CD4-positive, CD25-positive, alpha-beta regulatory T cell (primary cell): Measurements from ENCODE around the gene KIF16B. TPM values are rescaled to one million over a fixed set of nuclear protein-coding genes. Genes with fewer than 3 reads are reported as not detected.

ENCODE experiments used
- ATAC-seq, 2 donors: fragments of 150-1000 bp; cut with Tn5 transposase; one replicate each; pipeline ENCODE4 v1.10.0; 2021; ENCODE audit warnings: low read depth in 2 of 2, moderate number of reproducible peaks in 2 of 2, moderate library complexity in 1 of 2
- DNase-seq, 3 donors: peaks; one replicate each; pipeline versions ENCODE4 v3.0.0 to v3.0.0-alpha.2; 2012 to 2022; ENCODE audit warnings: mixed read lengths in 1 of 3
- H3K27ac ChIP-seq: one replicate; pipeline ENCODE4 v1.7.0; 2013; ENCODE audit warnings: mild to moderate bottlenecking, low read length; ENCODE audit not compliant: insufficient read depth, poor library complexity, severe bottlenecking
- H3K27me3 ChIP-seq: one replicate; pipeline ENCODE4 v1.7.0; 2013; ENCODE audit warnings: low read length; ENCODE audit not compliant: control insufficient read depth, insufficient read depth
- H3K36me3 ChIP-seq: one replicate; pipeline ENCODE4 v1.7.0; 2013; ENCODE audit warnings: mild to moderate bottlenecking, low read length, moderate library complexity; ENCODE audit not compliant: control insufficient read depth, insufficient read depth
- H3K4me1 ChIP-seq: 2 replicates; pipeline ENCODE4 v1.7.0; 2013; ENCODE audit warnings: mild to moderate bottlenecking, low read length; ENCODE audit not compliant: insufficient read depth, control insufficient read depth, poor library complexity, severe bottlenecking
- H3K4me3 ChIP-seq: one replicate; pipeline ENCODE4 v1.7.0; 2013; ENCODE audit warnings: low read depth, mild to moderate bottlenecking, low read length, moderate library complexity
- H3K9me3 ChIP-seq, 2 experiments: 1 replicate in 1 of 2; 2 replicates in 1 of 2; pipeline ENCODE4 v1.7.0; 2013; ENCODE audit warnings: low read length in 2 of 2, mild to moderate bottlenecking in 1 of 2, moderate library complexity in 1 of 2; ENCODE audit not compliant: control insufficient read depth in 2 of 2
- H3K27ac Mint-ChIP-seq, 3 donors: one replicate each; pipeline ENCODE4 v1.8.0; 2020 to 2022; ENCODE audit warnings: mild to moderate bottlenecking in 3 of 3, mixed read lengths in 3 of 3, moderate library complexity in 2 of 3
- H3K27me3 Mint-ChIP-seq: one replicate; pipeline ENCODE4 v1.8.0; 2022; ENCODE audit warnings: mild to moderate bottlenecking, mixed read lengths
- H3K36me3 Mint-ChIP-seq: one replicate; pipeline ENCODE4 v1.8.0; 2020; ENCODE audit warnings: mixed read lengths
- H3K4me1 Mint-ChIP-seq, 4 donors: one replicate each; pipeline ENCODE4 v1.8.0; 2020 to 2022; ENCODE audit warnings: mixed read lengths in 4 of 4, mild to moderate bottlenecking in 1 of 4
- H3K4me3 Mint-ChIP-seq, 4 donors: one replicate each; pipeline ENCODE4 v1.8.0; 2020 to 2022; ENCODE audit warnings: mild to moderate bottlenecking in 4 of 4, mixed read lengths in 4 of 4, moderate library complexity in 3 of 4
- H3K9me3 Mint-ChIP-seq, 7 donors: one replicate each; pipeline ENCODE4 v1.8.0; 2020 to 2022; ENCODE audit warnings: mixed read lengths in 7 of 7, mild to moderate bottlenecking in 3 of 7, moderate library complexity in 2 of 7
- polyA plus RNA-seq, 4 donors: library from polyadenylated mRNA; unstranded; fragments of 300-500 nt; fragmentation: Illumina TruSeq; gene quantifications; one replicate each; pipeline ENCODE4 v1.2.3, GENCODE V29; 2021
- total RNA-seq: library from RNA; stranded (reverse); gene quantifications from one replicate; pipeline ENCODE4 v1.2.3, GENCODE V29; 2022

The KIF16B gene
- total and polyA plus RNA-seq, 5 donors from 2014 or later = 3.1 to 5.2 (median 4.8) TPM

DNA sequence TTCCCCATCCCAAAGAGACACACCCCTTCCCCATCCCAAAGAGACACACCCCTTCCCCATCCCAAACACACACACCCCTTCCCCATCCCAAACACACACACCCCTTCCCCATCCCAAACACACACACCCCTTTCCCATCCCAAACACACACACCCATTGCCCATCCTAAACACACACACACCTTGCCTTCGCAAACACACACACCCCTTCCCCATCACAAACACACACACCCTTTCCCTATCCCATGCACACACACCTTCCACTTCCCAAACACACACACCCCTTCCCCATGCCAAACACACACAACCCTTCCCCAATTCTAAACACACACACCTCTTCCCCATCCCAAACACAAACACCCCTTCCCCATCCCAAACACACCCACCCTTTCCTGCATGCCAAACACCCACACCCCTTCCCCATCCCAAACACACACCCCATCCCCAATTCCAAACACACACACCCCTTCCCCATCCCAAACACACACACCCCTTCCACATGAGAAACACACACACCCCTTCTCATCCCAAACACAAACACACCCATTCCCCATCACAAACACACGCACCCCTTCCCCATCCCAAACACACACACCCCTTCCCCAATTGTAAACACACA lies 315.3 kb downstream of the KIF16B start:
- Mint-ChIP-seq H3K36me3 (no peaks in the 10 kb centered on the region), H3K4me3 (no peak overlapping the region), H3K4me1 (no peaks in the 10 kb centered on the region), H3K27ac (no peak overlapping the region), H3K27me3 (no peaks in the 10 kb centered on the region), H3K9me3 (peaks cover 0 to 7% (median 2%) of the 10 kb centered on the region in 7 donors)
- Histone ChIP-seq H3K4me3 (no peak overlapping the region), H3K36me3 (no peaks in the 10 kb centered on the region), H3K9me3 (no peaks in the 10 kb centered on the region), H3K4me1 (no peaks in the 10 kb centered on the region), H3K27me3 (no peaks in the 10 kb centered on the region), H3K27ac (no peak overlapping the region)
- ATAC-seq (no peak), DNase-seq (no peak)

DNA sequence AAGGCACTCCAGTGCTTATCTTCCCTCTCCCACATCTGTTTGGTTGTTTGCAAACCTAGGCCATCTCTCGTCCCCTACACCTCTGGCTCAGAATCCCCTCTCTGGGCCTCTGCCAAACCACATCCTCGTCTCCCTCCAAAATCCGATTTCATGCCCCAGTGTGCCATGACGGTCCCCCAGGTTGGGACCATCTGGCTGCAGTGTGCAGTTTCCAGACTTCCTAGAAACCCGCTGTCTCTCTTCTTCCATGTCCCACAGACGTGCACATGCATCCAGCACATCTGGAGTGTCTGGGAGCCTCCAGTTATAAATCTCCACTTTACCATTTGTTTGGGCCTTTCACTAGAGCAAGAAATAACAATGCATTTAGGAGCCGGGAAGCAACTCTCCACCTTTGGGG lies 316.2 kb downstream of the KIF16B start:
- no peaks in the 10 kb centered on the region for H3K27me3 ChIP-seq
- H3K4me3 ChIP-seq = no peak overlapping the region
- no peak for DNase-seq
- no peak overlapping the region for H3K27ac ChIP-seq
- no peaks in the 10 kb centered on the region for H3K27me3 Mint-ChIP-seq
- H3K9me3 Mint-ChIP-seq = peaks cover 0 to 7% (median 2%) of the 10 kb centered on the region in 7 donors
- H3K4me3 Mint-ChIP-seq = no peak overlapping the region
- no peaks in the 10 kb centered on the region for H3K4me1 Mint-ChIP-seq
- ATAC-seq = no peak
- H3K36me3 Mint-ChIP-seq = no peaks in the 10 kb centered on the region
- no peak overlapping the region for H3K27ac Mint-ChIP-seq
- H3K36me3 ChIP-seq = no peaks in the 10 kb centered on the region
- H3K4me1 ChIP-seq = no peaks in the 10 kb centered on the region
- no peaks in the 10 kb centered on the region for H3K9me3 ChIP-seq

DNA sequence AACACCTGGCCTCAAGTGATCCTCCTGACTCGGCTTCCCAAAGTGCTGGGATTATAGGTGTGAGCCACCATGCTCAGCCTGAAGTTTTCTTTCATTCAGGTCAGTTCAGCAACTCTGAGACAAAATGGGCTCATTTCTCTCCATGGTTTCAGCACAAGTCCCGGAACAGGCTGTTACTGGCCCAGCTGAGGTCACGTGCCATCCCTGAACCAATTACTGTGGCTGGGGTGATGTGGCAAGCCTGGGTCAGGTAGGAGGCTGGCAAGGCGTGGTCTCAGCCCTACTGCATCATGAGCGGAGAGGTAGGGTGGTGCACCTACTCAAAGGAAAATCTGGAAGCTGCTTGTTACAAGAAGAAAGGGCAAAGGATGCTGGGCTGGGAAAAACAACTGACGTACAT lies 326.4 kb downstream of the KIF16B start:
- no peak overlapping the region for H3K27ac Mint-ChIP-seq
- H3K36me3 Mint-ChIP-seq = no peaks in the 10 kb centered on the region
- H3K27me3 Mint-ChIP-seq = no peaks in the 10 kb centered on the region
- ATAC-seq (no peak), DNase-seq (no peak)
- H3K9me3 Mint-ChIP-seq = peaks cover 0 to 4% (median 2%) of the 10 kb centered on the region in 7 donors
- H3K4me3 Mint-ChIP-seq = no peak overlapping the region
- H3K4me3 ChIP-seq = no peak overlapping the region
- H3K27me3 ChIP-seq = no peaks in the 10 kb centered on the region
- H3K4me1 Mint-ChIP-seq = no peaks in the 10 kb centered on the region
- no peaks in the 10 kb centered on the region for H3K9me3 ChIP-seq
- no peak overlapping the region for H3K27ac ChIP-seq
- no peaks in the 10 kb centered on the region for H3K36me3 ChIP-seq
- H3K4me1 ChIP-seq = no peaks in the 10 kb centered on the region

DNA sequence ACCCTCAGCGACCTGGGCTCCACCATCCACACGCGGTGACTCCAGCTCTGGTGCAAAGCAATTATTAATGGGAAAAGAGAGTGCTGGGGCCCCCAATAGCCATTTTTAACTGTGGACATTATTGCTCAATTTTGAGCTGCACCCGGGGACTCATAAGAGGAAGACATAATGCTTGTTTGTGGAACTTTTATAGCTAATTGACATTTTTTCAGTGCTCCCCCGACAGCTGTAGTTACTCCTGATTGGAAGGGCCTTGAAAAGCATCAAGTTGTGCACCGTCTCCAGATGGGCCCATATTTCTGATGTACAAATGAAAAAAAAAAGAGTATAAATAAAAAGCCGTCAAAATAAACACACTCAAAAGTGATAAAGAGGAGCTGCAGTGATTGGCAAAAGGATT lies 327.0 kb downstream of the KIF16B start:
- no peaks in the 10 kb centered on the region for H3K36me3 ChIP-seq
- no peaks in the 10 kb centered on the region for H3K9me3 ChIP-seq
- H3K4me1 ChIP-seq = no peaks in the 10 kb centered on the region
- Mint-ChIP-seq H3K27me3 (no peaks in the 10 kb centered on the region), H3K36me3 (no peaks in the 10 kb centered on the region), H3K9me3 (peaks cover 0 to 4% (median 2%) of the 10 kb centered on the region in 7 donors), H3K4me3 (no peak overlapping the region), H3K27ac (no peak overlapping the region), H3K4me1 (no peaks in the 10 kb centered on the region)
- DNase-seq (no peak), ATAC-seq (no peak)
- no peaks in the 10 kb centered on the region for H3K27me3 ChIP-seq
- no peak overlapping the region for H3K27ac ChIP-seq
- no peak overlapping the region for H3K4me3 ChIP-seq

DNA sequence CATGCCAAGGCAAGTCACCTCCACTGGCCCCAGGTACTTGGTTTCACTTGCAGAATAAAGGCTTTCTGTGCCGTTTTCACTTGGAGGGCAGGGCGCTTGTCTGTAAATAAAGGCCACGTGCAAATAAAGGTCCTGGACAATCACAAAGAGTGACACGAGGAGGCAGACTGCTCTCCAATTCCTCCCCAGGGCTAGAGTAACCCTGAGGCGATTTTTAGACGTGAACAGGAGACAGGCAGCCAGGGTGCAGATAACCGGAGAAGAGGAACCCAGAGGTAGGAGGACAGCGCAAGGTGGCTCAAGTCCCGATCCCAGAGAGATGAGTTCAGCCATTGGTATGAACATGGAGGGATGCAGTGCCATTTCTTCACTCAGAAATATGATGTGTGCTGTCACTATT lies 327.4 kb downstream of the KIF16B start:
- H3K4me3 Mint-ChIP-seq = no peak overlapping the region
- H3K36me3 Mint-ChIP-seq = no peaks in the 10 kb centered on the region
- Histone ChIP-seq H3K4me3 (no peak overlapping the region), H3K4me1 (no peaks in the 10 kb centered on the region), H3K27ac (no peak overlapping the region), H3K36me3 (no peaks in the 10 kb centered on the region), H3K9me3 (no peaks in the 10 kb centered on the region), H3K27me3 (no peaks in the 10 kb centered on the region)
- no peaks in the 10 kb centered on the region for H3K27me3 Mint-ChIP-seq
- H3K9me3 Mint-ChIP-seq = peaks cover 0 to 4% (median 2%) of the 10 kb centered on the region in 7 donors
- no peak for DNase-seq
- ATAC-seq = no peak
- no peak overlapping the region for H3K27ac Mint-ChIP-seq
- no peaks in the 10 kb centered on the region for H3K4me1 Mint-ChIP-seq

DNA sequence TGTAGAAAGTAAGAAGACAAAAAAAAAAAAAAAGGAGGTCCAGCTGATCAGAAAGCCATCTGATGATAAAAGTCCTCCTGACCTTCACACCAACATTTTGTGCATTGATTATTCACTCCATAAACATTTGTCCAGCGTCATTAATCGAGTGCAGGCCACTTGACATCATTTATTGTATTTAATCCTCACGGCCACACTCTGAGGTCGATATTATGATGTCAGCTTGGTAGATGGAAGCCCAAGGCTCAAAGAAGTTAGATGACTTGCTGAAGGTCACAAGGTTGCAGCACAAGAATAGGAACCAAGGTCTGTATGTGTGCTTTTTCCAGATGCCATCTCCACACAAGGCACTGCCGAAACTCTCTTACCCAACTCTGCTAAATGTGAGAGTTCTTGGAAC lies 328.4 kb downstream of the KIF16B start:
- no peaks in the 10 kb centered on the region for H3K4me1 ChIP-seq
- H3K36me3 ChIP-seq = no peaks in the 10 kb centered on the region
- Mint-ChIP-seq H3K36me3 (no peaks in the 10 kb centered on the region), H3K27ac (no peak overlapping the region), H3K4me3 (no peak overlapping the region), H3K9me3 (peaks cover 0 to 4% (median 2%) of the 10 kb centered on the region in 7 donors), H3K4me1 (no peaks in the 10 kb centered on the region), H3K27me3 (no peaks in the 10 kb centered on the region)
- no peak for ATAC-seq
- no peak overlapping the region for H3K27ac ChIP-seq
- no peak for DNase-seq
- H3K4me3 ChIP-seq = no peak overlapping the region
- H3K9me3 ChIP-seq = no peaks in the 10 kb centered on the region
- H3K27me3 ChIP-seq = no peaks in the 10 kb centered on the region

DNA sequence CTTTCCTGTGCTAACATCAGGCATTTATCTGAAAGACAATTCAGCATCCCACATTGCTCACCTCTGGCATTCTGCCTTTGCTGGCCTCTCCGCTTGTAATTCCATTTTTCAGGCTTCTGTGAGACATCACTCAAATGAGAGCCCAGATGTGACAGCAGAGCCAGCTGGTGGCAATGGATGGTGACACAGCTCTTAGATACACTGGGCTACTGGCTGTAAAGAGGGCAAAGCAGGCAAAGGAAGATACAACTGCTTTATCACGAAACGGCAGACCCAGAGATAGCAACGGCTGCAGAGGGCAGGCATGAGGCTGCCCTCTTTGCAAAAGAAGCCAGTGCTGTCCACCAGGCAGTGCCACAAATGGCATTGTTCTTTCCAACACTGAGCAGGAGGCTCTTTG lies 329.8 kb downstream of the KIF16B start:
- H3K27ac Mint-ChIP-seq = no peak overlapping the region
- Histone ChIP-seq H3K9me3 (peaks cover 0 to 2% of the 10 kb centered on the region in 2 experiments), H3K4me1 (no peaks in the 10 kb centered on the region), H3K27me3 (no peaks in the 10 kb centered on the region), H3K27ac (no peak overlapping the region), H3K36me3 (no peaks in the 10 kb centered on the region), H3K4me3 (no peak overlapping the region)
- ATAC-seq (no peak), DNase-seq (no peak)
- no peaks in the 10 kb centered on the region for H3K27me3 Mint-ChIP-seq
- H3K4me1 Mint-ChIP-seq = no peaks in the 10 kb centered on the region
- H3K9me3 Mint-ChIP-seq = peaks cover 0 to 5% (median 2%) of the 10 kb centered on the region in 7 donors
- H3K36me3 Mint-ChIP-seq = no peaks in the 10 kb centered on the region
- no peak overlapping the region for H3K4me3 Mint-ChIP-seq

DNA sequence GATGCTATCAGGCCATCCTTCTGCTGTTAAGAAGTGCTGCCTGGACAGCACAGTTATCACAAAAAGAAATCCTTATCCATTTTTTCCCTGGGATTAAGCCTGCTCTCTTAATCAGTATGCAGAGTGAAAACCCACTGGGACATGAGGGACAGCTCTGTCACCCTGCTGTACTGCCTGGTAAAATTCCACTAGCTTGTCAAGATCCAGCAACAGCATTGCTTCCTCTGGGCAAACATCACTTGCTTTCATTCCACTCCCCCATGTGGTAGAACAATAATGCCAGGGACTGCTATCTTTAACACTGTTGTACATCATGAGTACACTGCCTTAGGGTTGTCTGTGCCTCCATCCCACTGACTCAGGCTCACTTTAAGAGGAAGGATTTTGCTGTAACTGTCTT lies 331.3 kb downstream of the KIF16B start:
- Histone ChIP-seq H3K27ac (no peak overlapping the region), H3K4me1 (no peaks in the 10 kb centered on the region), H3K36me3 (no peaks in the 10 kb centered on the region), H3K9me3 (peaks cover 2 to 6% of the 10 kb centered on the region in 2 experiments), H3K4me3 (no peak overlapping the region), H3K27me3 (no peaks in the 10 kb centered on the region)
- Mint-ChIP-seq H3K27ac (no peak overlapping the region), H3K4me1 (no peaks in the 10 kb centered on the region), H3K36me3 (no peaks in the 10 kb centered on the region), H3K27me3 (no peaks in the 10 kb centered on the region), H3K9me3 (peaks cover 0 to 8% (median 4%) of the 10 kb centered on the region in 7 donors), H3K4me3 (no peak overlapping the region)
- no peak for ATAC-seq
- no peak for DNase-seq
